ENCODE data around the gene SEC24C.

DNA sequence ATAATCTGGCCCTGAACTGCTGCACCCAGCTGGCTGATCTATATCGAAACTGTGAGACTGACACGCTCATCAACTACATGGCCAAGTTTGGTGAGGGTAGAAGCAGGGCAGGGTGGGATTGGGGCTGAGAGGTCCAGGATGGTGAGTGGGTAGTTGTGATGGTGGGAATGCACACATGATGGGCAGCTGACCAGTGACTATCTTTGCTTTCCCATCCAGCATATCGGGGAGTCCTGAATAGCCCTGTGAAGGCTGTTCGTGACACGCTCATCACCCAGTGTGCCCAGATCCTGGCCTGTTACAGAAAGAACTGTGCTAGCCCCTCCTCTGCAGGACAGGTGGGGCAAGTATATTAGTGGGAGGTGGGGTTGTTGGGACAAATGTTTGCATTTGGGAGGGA is 25.2 kb downstream of the SEC24C start:
- TF ChIP-seq CEBPB (IDR thresholded peaks at IDR 0.05) (no peak), SMC3 (IDR thresholded peaks at IDR 0.05) (no peak), POLR2A (IDR thresholded peaks at IDR 0.05; ENCODE audit: low read length) (no peak)
- TF ChIP-seq, protein P1, sequence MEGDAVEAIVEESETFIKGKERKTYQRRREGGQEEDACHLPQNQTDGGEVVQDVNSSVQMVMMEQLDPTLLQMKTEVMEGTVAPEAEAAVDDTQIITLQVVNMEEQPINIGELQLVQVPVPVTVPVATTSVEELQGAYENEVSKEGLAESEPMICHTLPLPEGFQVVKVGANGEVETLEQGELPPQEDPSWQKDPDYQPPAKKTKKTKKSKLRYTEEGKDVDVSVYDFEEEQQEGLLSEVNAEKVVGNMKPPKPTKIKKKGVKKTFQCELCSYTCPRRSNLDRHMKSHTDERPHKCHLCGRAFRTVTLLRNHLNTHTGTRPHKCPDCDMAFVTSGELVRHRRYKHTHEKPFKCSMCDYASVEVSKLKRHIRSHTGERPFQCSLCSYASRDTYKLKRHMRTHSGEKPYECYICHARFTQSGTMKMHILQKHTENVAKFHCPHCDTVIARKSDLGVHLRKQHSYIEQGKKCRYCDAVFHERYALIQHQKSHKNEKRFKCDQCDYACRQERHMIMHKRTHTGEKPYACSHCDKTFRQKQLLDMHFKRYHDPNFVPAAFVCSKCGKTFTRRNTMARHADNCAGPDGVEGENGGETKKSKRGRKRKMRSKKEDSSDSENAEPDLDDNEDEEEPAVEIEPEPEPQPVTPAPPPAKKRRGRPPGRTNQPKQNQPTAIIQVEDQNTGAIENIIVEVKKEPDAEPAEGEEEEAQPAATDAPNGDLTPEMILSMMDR (IDR thresholded peaks at IDR 0.05): no peak
